Peyer's patch (tissue), 4 donors: Measurements from ENCODE around the gene PAK6. TPM values are rescaled to one million over a fixed set of nuclear protein-coding genes. Genes with fewer than 3 reads are reported as not detected.

ENCODE experiments used
- DNase-seq, 3 donors: peaks; one replicate each; pipeline ENCODE4 v3.0.0-alpha.2; 2017 to 2019
- H3K27ac ChIP-seq, 4 donors: fragments of 200-600 bp; sonication (generic); one replicate each; pipeline ENCODE4 v1.5.1; 2016 to 2019
- H3K27me3 ChIP-seq, 2 donors: fragments of 200-600 bp; sonication (generic); one replicate each; pipeline ENCODE4 v1.5.1; 2019
- H3K36me3 ChIP-seq, 3 donors: fragments of 200-600 bp; sonication (generic); one replicate each; pipeline ENCODE4 v1.5.1; 2016 to 2019
- H3K4me1 ChIP-seq, 4 donors: fragments of 200-600 bp; sonication (generic); one replicate each; pipeline ENCODE4 v1.5.1; 2016 to 2019
- H3K4me3 ChIP-seq, 4 donors: fragments of 200-600 bp; sonication (generic); 1 replicate in 3 of 4; 2 replicates in 1 of 4; pipeline ENCODE4 v1.5.1; 2016 to 2019; ENCODE audit warnings: mild to moderate bottlenecking in 1 of 4
- H3K9me3 ChIP-seq, 4 donors: fragments of 200-600 bp; sonication (generic); one replicate each; pipeline ENCODE4 v1.5.1; 2016 to 2019; ENCODE audit warnings: mild to moderate bottlenecking in 1 of 4
- POLR2A ChIP-seq, 2 donors: fragments of 450-650 bp; IDR thresholded peaks; one replicate each; pipeline ENCODE4 v1.5.1; 2017; ENCODE audit warnings: antibody characterized with exemption in 2 of 2, mild to moderate bottlenecking in 2 of 2, moderate library complexity in 2 of 2
- total RNA-seq, 4 donors: library from RNA; depleted of rRNA; stranded (reverse); fragments of >200 nt; gene quantifications; one replicate each; pipeline ENCODE4 v1.1.0, GENCODE V29; 2016
- TF ChIP-seq, protein P1 (sequence below), 6 experiments: fragments of 450-650 bp in 4 of 6; fragments of 200-600 bp in 2 of 6; sonication (generic) in 1 of 6; IDR thresholded peaks; one replicate each; pipeline ENCODE4 v1.5.1; 2017 to 2019; ENCODE audit warnings: antibody characterized with exemption in 6 of 6, mild to moderate bottlenecking in 3 of 6, moderate library complexity in 1 of 6

The PAK6 gene
- total RNA-seq, 4 donors from 2014 or later, result 3.3 to 4.7 TPM; not detected in 2

DNA sequence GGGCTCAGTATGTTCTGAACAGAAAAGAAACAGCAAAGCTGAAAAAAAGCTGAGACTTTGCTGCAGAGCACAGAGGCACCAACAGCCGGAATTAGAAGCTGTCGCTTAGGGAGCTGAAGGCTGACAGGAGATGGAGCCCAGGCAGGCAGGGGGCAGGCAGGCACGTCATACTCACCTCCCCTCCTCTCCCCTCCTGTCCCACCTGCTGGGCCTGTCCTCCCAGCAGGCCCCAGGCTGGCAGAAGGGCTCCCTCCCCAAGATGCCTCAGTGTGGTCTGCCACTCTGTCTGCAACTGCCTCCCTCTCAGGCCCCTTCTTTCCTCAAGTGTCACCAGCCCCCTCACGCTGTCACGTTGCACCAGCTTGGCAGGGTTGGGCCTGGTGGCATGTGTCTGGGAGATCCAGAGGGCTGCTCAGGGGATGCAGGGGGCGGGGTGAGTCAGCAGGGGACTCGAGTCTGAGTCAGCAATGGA lies 47.2 kb downstream of the PAK6 start:
- Histone ChIP-seq H3K36me3 (no peaks in the 10 kb centered on the region), H3K9me3 (no peaks in the 10 kb centered on the region), H3K4me1 (peaks cover 0 to 32% (median 11%) of the 10 kb centered on the region in 4 donors), H3K27ac (no peak overlapping the region), H3K27me3 (peaks cover 0 to 25% of the 10 kb centered on the region in 2 donors), H3K4me3 (no peak overlapping the region)
- no peak for DNase-seq
- TF ChIP-seq, protein P1, sequence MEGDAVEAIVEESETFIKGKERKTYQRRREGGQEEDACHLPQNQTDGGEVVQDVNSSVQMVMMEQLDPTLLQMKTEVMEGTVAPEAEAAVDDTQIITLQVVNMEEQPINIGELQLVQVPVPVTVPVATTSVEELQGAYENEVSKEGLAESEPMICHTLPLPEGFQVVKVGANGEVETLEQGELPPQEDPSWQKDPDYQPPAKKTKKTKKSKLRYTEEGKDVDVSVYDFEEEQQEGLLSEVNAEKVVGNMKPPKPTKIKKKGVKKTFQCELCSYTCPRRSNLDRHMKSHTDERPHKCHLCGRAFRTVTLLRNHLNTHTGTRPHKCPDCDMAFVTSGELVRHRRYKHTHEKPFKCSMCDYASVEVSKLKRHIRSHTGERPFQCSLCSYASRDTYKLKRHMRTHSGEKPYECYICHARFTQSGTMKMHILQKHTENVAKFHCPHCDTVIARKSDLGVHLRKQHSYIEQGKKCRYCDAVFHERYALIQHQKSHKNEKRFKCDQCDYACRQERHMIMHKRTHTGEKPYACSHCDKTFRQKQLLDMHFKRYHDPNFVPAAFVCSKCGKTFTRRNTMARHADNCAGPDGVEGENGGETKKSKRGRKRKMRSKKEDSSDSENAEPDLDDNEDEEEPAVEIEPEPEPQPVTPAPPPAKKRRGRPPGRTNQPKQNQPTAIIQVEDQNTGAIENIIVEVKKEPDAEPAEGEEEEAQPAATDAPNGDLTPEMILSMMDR (IDR thresholded peaks at IDR 0.05), result no peak
- no peak for TF ChIP-seq POLR2A (IDR thresholded peaks at IDR 0.05)

GRCh38 chr15:40286794-40287193 lies 47.9 kb downstream of the PAK6 start:
- TF ChIP-seq POLR2A (IDR thresholded peaks at IDR 0.05), result no peak
- TF ChIP-seq, protein P1 (IDR thresholded peaks at IDR 0.05), result no peak
- H3K36me3 ChIP-seq, result no peaks in the 10 kb centered on the region
- H3K27ac ChIP-seq, result no peak overlapping the region
- H3K27me3 ChIP-seq, result peaks cover 0 to 18% of the 10 kb centered on the region in 2 donors
- no peak for DNase-seq
- H3K4me1 ChIP-seq, result peaks cover 0 to 32% (median 9%) of the 10 kb centered on the region in 4 donors
- H3K4me3 ChIP-seq, result no peak overlapping the region
- H3K9me3 ChIP-seq, result no peaks in the 10 kb centered on the region

DNA sequence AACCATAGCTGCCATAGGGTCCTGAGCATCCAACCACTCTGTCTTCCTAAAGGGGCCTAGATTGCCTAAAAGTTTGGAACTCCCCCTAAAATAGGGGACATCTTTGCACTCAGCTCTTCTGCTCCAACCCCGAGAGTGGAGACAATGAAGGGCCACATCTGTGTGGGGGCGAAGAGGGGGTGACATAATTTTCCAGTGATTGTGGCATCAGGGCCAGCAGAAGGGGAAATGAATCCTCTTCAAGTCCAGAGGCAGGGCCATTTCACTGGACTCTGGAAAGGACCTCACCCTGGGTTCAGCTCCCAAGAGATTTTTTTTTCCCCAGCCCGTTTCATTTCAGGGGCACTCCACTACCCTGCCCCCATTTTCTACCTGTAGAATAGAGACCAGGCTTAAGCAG lies 48.6 kb downstream of the PAK6 start:
- H3K9me3 ChIP-seq, result no peaks in the 10 kb centered on the region
- no peaks in the 10 kb centered on the region for H3K36me3 ChIP-seq
- peaks cover 0 to 11% of the 10 kb centered on the region in 2 donors for H3K27me3 ChIP-seq
- H3K4me3 ChIP-seq, result no peak overlapping the region
- peaks cover 0 to 25% (median 6%) of the 10 kb centered on the region in 4 donors for H3K4me1 ChIP-seq
- H3K27ac ChIP-seq, result no peak overlapping the region
- DNase-seq, result no peak
- TF ChIP-seq, protein P1 (IDR thresholded peaks at IDR 0.05), result no peak
- no peak for TF ChIP-seq POLR2A (IDR thresholded peaks at IDR 0.05)

DNA sequence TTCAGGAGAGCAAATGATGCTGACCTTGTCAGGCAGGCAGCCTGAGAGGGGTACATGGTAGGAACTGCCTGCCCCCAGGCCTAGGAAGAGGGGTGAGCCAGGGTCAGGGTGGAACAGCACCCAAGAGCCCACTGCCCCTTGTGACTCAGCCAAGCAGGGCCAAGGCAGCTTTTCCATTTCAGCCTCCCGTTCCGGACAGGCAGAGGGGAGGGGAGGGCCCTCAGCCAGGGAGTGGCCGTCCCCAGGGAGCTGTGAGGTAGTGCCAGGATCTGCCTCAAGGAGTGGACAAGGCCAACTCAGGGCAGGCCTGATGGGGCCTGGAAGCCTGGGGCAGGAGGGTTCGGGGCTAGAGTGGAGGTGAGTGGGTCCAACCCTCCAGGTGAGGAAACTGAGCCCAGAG lies 49.1 kb downstream of the PAK6 start:
- H3K27me3 ChIP-seq, result peaks cover 0 to 6% of the 10 kb centered on the region in 2 donors
- TF ChIP-seq POLR2A (IDR thresholded peaks at IDR 0.05), result no peak
- TF ChIP-seq, protein P1 (IDR thresholded peaks at IDR 0.05), result no peak

DNA sequence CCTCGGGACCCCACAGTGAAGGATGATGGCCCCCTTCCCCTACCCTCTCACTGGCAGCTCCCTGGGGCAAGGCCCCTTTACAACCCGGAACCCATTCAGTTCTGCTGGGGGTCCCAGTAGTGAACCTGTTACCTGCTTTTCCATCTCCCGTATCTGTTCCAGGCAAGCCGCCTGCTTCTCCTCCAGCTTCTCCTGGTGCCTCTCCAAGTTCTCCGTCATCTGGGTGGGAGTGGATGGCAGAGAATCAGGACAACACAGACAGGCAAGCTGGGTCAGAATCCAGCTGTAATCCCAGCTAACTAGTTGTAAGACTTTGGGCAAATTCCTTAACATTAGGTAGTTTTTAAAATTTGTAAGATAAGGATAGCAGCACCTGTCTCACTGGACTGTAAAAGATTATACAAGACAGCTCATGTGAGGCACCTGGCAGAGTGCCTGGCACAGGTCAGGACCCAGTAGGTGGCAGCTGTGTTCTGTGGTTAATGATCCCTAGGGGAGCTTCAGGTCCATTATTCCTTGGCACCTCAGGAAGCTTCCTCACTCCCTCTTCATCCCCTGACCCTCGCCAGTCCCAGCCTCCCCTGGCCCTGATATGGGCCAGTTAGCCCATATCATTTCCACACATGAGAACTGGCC lies 50.4 kb downstream of the PAK6 start:
- Histone ChIP-seq H3K4me1 (peaks cover 0 to 13% (median 0%) of the 10 kb centered on the region in 4 donors), H3K9me3 (no peaks in the 10 kb centered on the region), H3K27ac (no peak overlapping the region), H3K36me3 (no peaks in the 10 kb centered on the region), H3K4me3 (no peak overlapping the region), H3K27me3 (no peaks in the 10 kb centered on the region)
- no peak for TF ChIP-seq POLR2A (IDR thresholded peaks at IDR 0.05)
- TF ChIP-seq, protein P1 (IDR thresholded peaks at IDR 0.05), result peak in 3 of 6 experiments; percentile 37 to 45 (median 39)
- peak in 2 of 3 donors; percentile 76 to 77 for DNase-seq

More for the DNA sequence above, 49.1 kb downstream of the PAK6 start:
- DNase-seq, result no peak
- Histone ChIP-seq H3K36me3 (no peaks in the 10 kb centered on the region), H3K9me3 (no peaks in the 10 kb centered on the region), H3K27ac (no peak overlapping the region), H3K4me3 (no peak overlapping the region), H3K4me1 (peaks cover 0 to 20% (median 4%) of the 10 kb centered on the region in 4 donors)
